ENCODE results near the gene PIGO. TPM values are rescaled to one million over a fixed set of nuclear protein-coding genes. Genes with fewer than 3 reads are reported as not detected.

PIGO gene
- total and polyA plus RNA-seq, 9 of the 15 experiments (the other 6 are each of a cell fraction or from before 2014, with no cell fraction given) = 5.4 to 13.7 (median 9.7) TPM

DNA sequence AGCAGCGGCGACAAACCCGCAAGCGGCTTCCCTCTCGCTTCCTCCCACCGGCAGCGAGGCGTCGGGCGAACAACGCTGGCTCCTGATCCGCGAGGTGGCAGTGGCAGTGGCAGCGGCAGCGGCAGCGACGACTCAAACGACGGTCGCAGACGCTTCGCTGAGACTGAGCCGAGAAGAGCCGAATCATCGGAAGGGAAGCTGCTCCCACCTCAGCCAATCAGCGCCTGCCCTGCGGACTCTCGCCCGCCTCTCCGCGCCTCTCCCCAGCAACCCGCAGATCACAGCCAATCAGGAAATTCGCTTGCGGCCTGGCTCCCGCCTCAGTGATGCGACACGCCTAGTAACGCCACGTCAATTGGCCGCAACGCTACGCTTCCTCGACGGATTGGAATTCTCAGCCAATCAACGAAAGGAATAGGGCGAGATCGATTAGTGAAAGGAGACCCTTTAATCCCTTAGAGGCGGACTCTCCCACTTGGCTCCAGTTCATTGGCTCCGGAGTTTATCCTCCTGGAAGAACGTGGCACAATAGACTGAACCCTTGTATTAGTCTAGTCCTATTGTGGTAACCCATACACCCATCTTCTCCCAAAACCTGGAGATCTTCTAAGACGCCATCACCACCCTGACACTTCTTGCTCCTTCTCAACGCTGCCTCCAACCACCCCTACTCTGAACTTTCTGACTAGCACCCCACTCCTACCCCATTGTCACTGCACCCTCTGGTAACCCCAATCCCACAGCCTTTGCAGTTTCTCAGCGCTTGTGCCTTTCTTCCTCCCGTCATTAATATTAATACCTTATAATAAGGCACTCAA, 23.7 kb downstream of the PIGO start, which contains the start of gene VCP (continued):
- TF ChIP-seq ZFP91 (CRISPR knock-in tag; IDR thresholded peaks at IDR 0.05) (no peak), NCOA2 (IDR thresholded peaks at IDR 0.05; ENCODE audit: partially characterized antibody in 2 of 2) (no peak), TEAD4 (IDR thresholded peaks at IDR 0.05; ENCODE audit: low read length) (no peak), TEAD4 (CRISPR knock-in tag; IDR thresholded peaks at IDR 0.05; ENCODE audit: borderline replicate concordance) (no peak), RBM14 (IDR thresholded peaks at IDR 0.05; ENCODE audit: borderline replicate concordance, insufficient read depth, low read depth, low read length) (no peak), NCOA4 (IDR thresholded peaks at IDR 0.05; ENCODE audit: partially characterized antibody) (no peak), HMGXB4 (CRISPR knock-in tag; IDR thresholded peaks at IDR 0.05) (no peak), ZNF77 (CRISPR knock-in tag; IDR thresholded peaks at IDR 0.05) (no peak), NCOA1 (IDR thresholded peaks at IDR 0.05; ENCODE audit: low read depth) (no peak), OTX1 (CRISPR knock-in tag; IDR thresholded peaks at IDR 0.05) (no peak), THRAP3 (IDR thresholded peaks at IDR 0.05; ENCODE audit: borderline replicate concordance) (no peak), MIER1 (IDR thresholded peaks at IDR 0.05; ENCODE audit: low read depth) (no peak), ZC3H11A (IDR thresholded peaks at IDR 0.05; ENCODE audit: low read depth, low read length) (no peak), MCM3 (IDR thresholded peaks at IDR 0.05) (no peak), NFE2 (IDR thresholded peaks at IDR 0.05; ENCODE audit: low read depth) (peak; percentile 82), ZNF354B (CRISPR knock-in tag; IDR thresholded peaks at IDR 0.05) (no peak), THAP12 (CRISPR knock-in tag; IDR thresholded peaks at IDR 0.05) (no peak), MCM5 (IDR thresholded peaks at IDR 0.05; ENCODE audit: low read depth) (no peak), JUND (IDR thresholded peaks at IDR 0.05; ENCODE audit: borderline replicate concordance, low read depth, low read length) (no peak), JUND (tag; IDR thresholded peaks at IDR 0.05; ENCODE audit: borderline replicate concordance, low read depth, low read length) (no peak), PATZ1 (CRISPR knock-in tag; IDR thresholded peaks at IDR 0.05; ENCODE audit: borderline replicate concordance) (no peak), LARP7 (IDR thresholded peaks at IDR 0.05) (no peak), HNRNPL (IDR thresholded peaks at IDR 0.05; ENCODE audit: low read depth, low read length) (peak; percentile 62; the same call in 1 of the 2 replicates)

Data from K562 (cell line).